ENCODE data around the gene DPP10.
"Not testable (repeated sequence)": the region's sequence is repeated elsewhere in the genome, so short reads cannot be mapped to it uniquely, and the experiment has no call there.

Gene DPP10

GRCh38 chr2:114745700-114746099 lies 303.3 kb downstream of the DPP10 start:
- TF ChIP-seq CTCF (conservative IDR thresholded peaks at IDR 0.05), result no peak
- H3K27ac ChIP-seq, result no peak overlapping the region

- not testable (repeated sequence) for H3K27ac ChIP-seq
Observed at GRCh38 chr2:114748175-114748574, 305.7 kb downstream of the DPP10 start.

GRCh38 chr2:114752425-114752824 lies 310.0 kb downstream of the DPP10 start:
- no peak overlapping the region for H3K27ac ChIP-seq
- TF ChIP-seq CTCF (conservative IDR thresholded peaks at IDR 0.05), result no peak

GRCh38 chr2:114753145-114753544 lies 310.7 kb downstream of the DPP10 start:
- no peak for TF ChIP-seq CTCF (conservative IDR thresholded peaks at IDR 0.05)
- no peak overlapping the region for H3K27ac ChIP-seq

- no peak for TF ChIP-seq CTCF (conservative IDR thresholded peaks at IDR 0.05)
Observed at GRCh38 chr2:114754907-114755563, 312.6 kb downstream of the DPP10 start.

DNA sequence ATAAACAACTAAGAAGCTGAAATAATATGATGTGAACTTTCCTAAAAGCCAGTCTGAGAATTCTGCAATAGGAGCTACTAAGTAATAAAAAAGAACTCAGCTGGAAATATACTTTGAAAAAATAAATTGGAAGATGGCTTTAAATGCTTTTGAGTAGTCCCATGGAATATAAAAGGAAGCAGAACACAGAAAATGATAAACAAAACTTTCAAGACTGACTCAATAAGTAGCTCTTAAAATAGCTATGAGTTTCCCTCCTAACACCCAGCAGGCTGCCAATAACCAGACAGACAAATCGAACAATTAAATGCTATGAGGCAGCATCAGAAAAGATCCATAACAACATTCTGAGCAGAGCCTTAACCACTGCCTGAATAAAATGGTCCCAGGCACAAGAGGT lies 319.9 kb downstream of the DPP10 start:
- no peak overlapping the region for H3K27ac ChIP-seq
- no peak for TF ChIP-seq CTCF (conservative IDR thresholded peaks at IDR 0.05)

More at GRCh38 chr2:114754907-114755563, 312.6 kb downstream of the DPP10 start:
- peak overlapping the region; percentile 3; the same call in 1 of the 2 replicates for H3K27ac ChIP-seq

DNA sequence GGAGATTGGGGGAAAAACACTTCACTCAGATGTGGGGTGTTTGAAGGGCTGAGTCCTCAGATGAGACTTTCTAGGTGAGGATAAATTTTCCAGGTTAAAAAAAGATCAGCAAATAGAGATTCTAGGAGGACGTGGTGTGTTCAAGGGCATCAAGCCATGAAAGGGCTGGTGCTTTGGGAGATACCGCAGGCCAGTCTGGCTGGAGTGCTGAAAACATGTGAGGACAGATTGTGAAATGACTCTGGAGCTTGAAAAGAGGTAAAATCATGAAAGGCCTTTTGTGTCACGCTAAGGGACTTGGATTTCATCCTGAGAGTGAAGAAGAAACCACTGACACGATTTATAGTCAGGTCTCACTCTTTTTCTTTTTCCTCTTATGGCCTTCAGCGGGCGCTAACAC lies 320.5 kb downstream of the DPP10 start:
- no peak overlapping the region for H3K27ac ChIP-seq
- TF ChIP-seq CTCF (conservative IDR thresholded peaks at IDR 0.05), result no peak

- no peak for TF ChIP-seq CTCF (conservative IDR thresholded peaks at IDR 0.05)
- H3K27ac ChIP-seq, result no peak overlapping the region
Observed at GRCh38 chr2:114769110-114769509, 326.7 kb downstream of the DPP10 start.
